ENCODE data around the gene DNAH12. TPM values are rescaled to one million over a fixed set of nuclear protein-coding genes. Genes with fewer than 3 reads are reported as not detected.
"Not testable (repeated sequence)": the region's sequence is repeated elsewhere in the genome, so short reads cannot be mapped to it uniquely, and the experiment has no call there.

DNAH12 gene
- total and polyA plus RNA-seq, 2 of the 4 experiments (the other 2 are of a cell fraction), result under 0.01 to 0.02 TPM

- no peak for TF ChIP-seq RCOR1 (IDR thresholded peaks at IDR 0.05; ENCODE audit: insufficient replicate concordance, low read length)
- intact Hi-C loops (cut with micrococcal nuclease), result no loop called here
- Histone ChIP-seq H4K8ac (ENCODE audit: low read depth in 2 of 2, low read length in 2 of 2) (no peak overlapping the region), H3K27ac (ENCODE audit: insufficient read depth, low read length) (no peak overlapping the region), H3K9ac (ENCODE audit: low read depth, low read length) (no peak overlapping the region), H3K79me1 (ENCODE audit: low read depth in 1 of 2, low read length in 2 of 2) (no peaks in the 10 kb centered on the region), H2BK15ac (ENCODE audit: low read depth, low read length) (no peak overlapping the region), H4K20me1 (ENCODE audit: insufficient read depth, low read length) (no peaks in the 10 kb centered on the region), H3K18ac (ENCODE audit: low read depth, low read length) (no peak overlapping the region), H3K36me3 (ENCODE audit: control insufficient read depth, insufficient read depth, low read length) (no peaks in the 10 kb centered on the region), H3K4me1 (ENCODE audit: control insufficient read depth, insufficient read depth, low read length) (no peaks in the 10 kb centered on the region), H4K91ac (ENCODE audit: insufficient read depth, low read depth, low read length) (no peak overlapping the region), H3K27me3 (ENCODE audit: control insufficient read depth, insufficient read depth, low read length) (no peaks in the 10 kb centered on the region), H3K56ac (ENCODE audit: extremely low read depth, insufficient read depth, low read length) (no peak overlapping the region), H2AFZ (replicated peaks; ENCODE audit: low read length, poor library complexity) (no peak overlapping the region), H2BK20ac (ENCODE audit: low read depth, low read length) (no peak overlapping the region), H2AK5ac (ENCODE audit: low read depth, low read length) (no peak overlapping the region), H3K4me3 (ENCODE audit: insufficient read depth, low read depth, low read length) (no peak overlapping the region), H4K5ac (ENCODE audit: low read depth, low read length) (no peak overlapping the region), H3K9me1 (ENCODE audit: insufficient read depth, low read length) (no peaks in the 10 kb centered on the region), H2BK5ac (ENCODE audit: low read depth, low read length, poor library complexity, severe bottlenecking) (no peak overlapping the region), H3K4ac (ENCODE audit: low read depth, low read length) (no peak overlapping the region), H2BK120ac (ENCODE audit: low read depth, low read length) (no peak overlapping the region), H3K4me2 (ENCODE audit: low read depth, low read length) (no peak overlapping the region), H3K23ac (ENCODE audit: low read depth, low read length) (no peak overlapping the region), H3K14ac (replicated peaks; ENCODE audit: low read depth, low read length) (no peak overlapping the region), H3K9me3 (ENCODE audit: control insufficient read depth, insufficient read depth, low read length) (no peaks in the 10 kb centered on the region), H2AK9ac (replicated peaks; ENCODE audit: low read depth, low read length, poor library complexity) (no peak overlapping the region)
- DNase-seq (no peak), ATAC-seq (ENCODE audit: low read depth) (no peak)
- WGBS, 2 experiments (ENCODE audit: extremely low coverage in 2 of 2, insufficient read length in 1 of 2), result no CpG with 5 or more reads among the region's 3 CpGs
- in situ Hi-C loops (cut with MboI; ENCODE audit: low sequenced_read_pairs), result no loop called here
- BruUV-seq (replicated peaks), result no TSS peak
- dilution Hi-C loops (cut with HindIII; ENCODE audit: low sequenced_read_pairs, unreplicated experiment), result no loop called here
- CTCF ChIA-PET, result no interaction called here
- POLR2A ChIA-PET (ENCODE audit: unreplicated experiment), result no interaction called here
Observed at GRCh38 chr3:57331078-57331610, 213.0 kb downstream of the DNAH12 start.

- H3K79me1 ChIP-seq (ENCODE audit: low read depth in 1 of 2, low read length in 2 of 2); H3K18ac ChIP-seq (ENCODE audit: low read depth, low read length); H2BK20ac ChIP-seq (ENCODE audit: low read depth, low read length); H2AFZ ChIP-seq (replicated peaks; ENCODE audit: low read length, poor library complexity); H3K9me1 ChIP-seq (ENCODE audit: insufficient read depth, low read length); H4K20me1 ChIP-seq (ENCODE audit: insufficient read depth, low read length); H3K4ac ChIP-seq (ENCODE audit: low read depth, low read length); CTCF ChIA-PET; H3K9me3 ChIP-seq (ENCODE audit: control insufficient read depth, insufficient read depth, low read length); H2BK5ac ChIP-seq (ENCODE audit: low read depth, low read length, poor library complexity, severe bottlenecking); ATAC-seq (ENCODE audit: low read depth); H3K23ac ChIP-seq (ENCODE audit: low read depth, low read length); H3K27ac ChIP-seq (ENCODE audit: insufficient read depth, low read length); dilution Hi-C loops (cut with HindIII; ENCODE audit: low sequenced_read_pairs, unreplicated experiment); H4K91ac ChIP-seq (ENCODE audit: insufficient read depth, low read depth, low read length); H3K27me3 ChIP-seq (ENCODE audit: control insufficient read depth, insufficient read depth, low read length); H3K4me3 ChIP-seq (ENCODE audit: insufficient read depth, low read depth, low read length); in situ Hi-C loops (cut with MboI; ENCODE audit: low sequenced_read_pairs); H3K9ac ChIP-seq (ENCODE audit: low read depth, low read length); H3K56ac ChIP-seq (ENCODE audit: extremely low read depth, insufficient read depth, low read length); H3K36me3 ChIP-seq (ENCODE audit: control insufficient read depth, insufficient read depth, low read length); H3K14ac ChIP-seq (replicated peaks; ENCODE audit: low read depth, low read length); H2BK15ac ChIP-seq (ENCODE audit: low read depth, low read length); POLR2A ChIA-PET (ENCODE audit: unreplicated experiment); DNase-seq; H2AK5ac ChIP-seq (ENCODE audit: low read depth, low read length); H3K4me1 ChIP-seq (ENCODE audit: control insufficient read depth, insufficient read depth, low read length); H4K8ac ChIP-seq (ENCODE audit: low read depth in 2 of 2, low read length in 2 of 2); H4K5ac ChIP-seq (ENCODE audit: low read depth, low read length); BruUV-seq (replicated peaks); intact Hi-C loops (cut with micrococcal nuclease); H3K4me2 ChIP-seq (ENCODE audit: low read depth, low read length); H2BK120ac ChIP-seq (ENCODE audit: low read depth, low read length); H2AK9ac ChIP-seq (replicated peaks; ENCODE audit: low read depth, low read length, poor library complexity): not testable (repeated sequence)
- whole genome bisulfite sequencing, 2 experiments (ENCODE audit: extremely low coverage in 2 of 2, insufficient read length in 1 of 2), result no CpG with 5 or more reads among the region's 1 CpG
Observed at GRCh38 chr3:57326498-57326897, 217.6 kb downstream of the DNAH12 start.

Data from IMR-90 (cell line).